KMS-11 (cell line): ENCODE data around the gene SULT4A1.

ENCODE experiments used
- H2AFZ ChIP-seq: fragments of 200-600 bp; sonication (generic); 2 replicates; pipeline ENCODE4 v1.6.1; 2016; ENCODE audit warnings: antibody characterized with exemption, mixed run types, low read depth
- H3K27ac ChIP-seq: fragments of 200-600 bp; sonication (generic); 2 replicates; pipeline ENCODE4 v1.6.1; 2016; ENCODE audit warnings: mild to moderate bottlenecking, mixed run types
- H3K27me3 ChIP-seq: fragments of 200-600 bp; sonication (generic); 2 replicates; pipeline ENCODE4 v1.6.1; 2017; ENCODE audit warnings: mild to moderate bottlenecking, low read depth, mixed run types, moderate library complexity; ENCODE audit not compliant: insufficient read depth
- H3K36me3 ChIP-seq: fragments of 200-600 bp; sonication (generic); 2 replicates; pipeline ENCODE4 v1.6.1; 2017; ENCODE audit warnings: mild to moderate bottlenecking, mixed run types; ENCODE audit not compliant: insufficient read depth
- H3K4me1 ChIP-seq: fragments of 200-600 bp; sonication (generic); 2 replicates; pipeline ENCODE4 v1.6.1; 2016; ENCODE audit warnings: mild to moderate bottlenecking, low read depth, mixed run types; ENCODE audit not compliant: poor library complexity, severe bottlenecking
- H3K4me2 ChIP-seq: fragments of 200-600 bp; sonication (generic); 2 replicates; pipeline ENCODE4 v1.7.0; 2016; ENCODE audit warnings: mild to moderate bottlenecking, mixed run types
- H3K4me3 ChIP-seq: fragments of 200-600 bp; sonication (generic); IDR thresholded peaks from 2 replicates; pipeline ENCODE4 v1.6.1; 2017; ENCODE audit warnings: low read depth, low read length, mixed read lengths; ENCODE audit not compliant: insufficient read depth
- H3K79me2 ChIP-seq: fragments of 200-600 bp; sonication (generic); 2 replicates; pipeline ENCODE4 v1.6.1; 2016; ENCODE audit warnings: low read depth, mixed run types; ENCODE audit not compliant: insufficient read depth
- H3K9ac ChIP-seq: fragments of 200-600 bp; sonication (generic); 2 replicates; pipeline ENCODE4 v1.6.1; 2016; ENCODE audit warnings: mild to moderate bottlenecking, mixed run types
- H4K20me1 ChIP-seq: fragments of 200-600 bp; sonication (generic); 2 replicates; pipeline ENCODE4 v1.6.1; 2016; ENCODE audit warnings: mild to moderate bottlenecking, mixed run types; ENCODE audit not compliant: insufficient read depth
- CTCF ChIP-seq: fragments of 200-600 bp; sonication (generic); conservative IDR thresholded peaks from 2 replicates; pipeline ENCODE4 v1.6.1; 2017; ENCODE audit warnings: low read depth, mild to moderate bottlenecking, antibody characterized with exemption, low read length, moderate library complexity, mixed read lengths

SULT4A1 gene

DNA sequence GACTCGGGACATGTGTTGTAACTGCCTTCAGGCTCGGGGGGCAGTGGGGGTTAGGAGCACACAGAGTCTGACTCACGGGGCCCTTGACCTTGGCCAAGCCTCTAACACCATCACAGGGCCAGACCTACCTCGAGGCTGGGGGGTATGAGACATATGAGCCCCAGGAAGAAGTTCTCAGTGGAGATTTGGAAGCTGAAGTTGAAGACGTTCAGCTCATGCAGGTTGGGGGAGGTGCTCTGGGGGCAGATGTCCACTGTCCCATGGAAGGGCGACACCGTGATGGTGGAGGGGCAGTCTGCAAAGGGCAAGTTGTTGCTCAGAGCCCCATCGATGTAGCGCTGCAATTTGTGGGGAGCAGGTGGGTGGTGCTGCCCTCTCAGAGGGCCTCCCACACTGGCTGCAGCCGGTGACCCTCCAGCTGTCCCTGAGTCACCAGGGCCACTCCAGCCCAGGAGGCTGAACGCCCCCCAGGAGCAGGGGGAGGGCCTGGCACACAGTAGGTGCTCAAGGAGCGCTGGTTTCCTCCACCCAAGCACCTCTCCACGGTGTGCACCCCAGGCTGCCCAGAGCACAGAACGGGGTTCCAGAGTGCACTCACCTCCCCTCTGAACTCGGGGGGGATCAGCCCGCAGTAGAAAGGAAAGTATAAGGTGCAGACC lies 27.0 kb upstream of the SULT4A1 start:
- Histone ChIP-seq H3K4me2 (no peak overlapping the region), H3K27ac (no peak overlapping the region), H3K4me1 (peaks cover 4% of the 10 kb centered on the region), H4K20me1 (no peaks in the 10 kb centered on the region), H2AFZ (no peak overlapping the region), H3K9ac (no peak overlapping the region), H3K27me3 (peaks cover 14% of the 10 kb centered on the region; the same call in 1 of the 2 replicates), H3K79me2 (no peaks in the 10 kb centered on the region), H3K4me3 (no peak overlapping the region), H3K36me3 (no peaks in the 10 kb centered on the region)
- no peak for TF ChIP-seq CTCF

GRCh38 chr22:43888740-43889139 lies 26.4 kb upstream of the SULT4A1 start:
- no peak overlapping the region for H3K4me2 ChIP-seq
- no peak overlapping the region for H3K4me3 ChIP-seq
- no peak overlapping the region for H3K9ac ChIP-seq
- TF ChIP-seq CTCF, result no peak
- H3K4me1 ChIP-seq, result peaks cover 5% of the 10 kb centered on the region
- H4K20me1 ChIP-seq, result no peaks in the 10 kb centered on the region
- H2AFZ ChIP-seq, result no peak overlapping the region
- no peak overlapping the region for H3K27ac ChIP-seq
- no peaks in the 10 kb centered on the region for H3K36me3 ChIP-seq
- H3K27me3 ChIP-seq, result peaks cover 11% of the 10 kb centered on the region; the same call in 1 of the 2 replicates
- no peaks in the 10 kb centered on the region for H3K79me2 ChIP-seq

GRCh38 chr22:43887391-43887790 lies 25.1 kb upstream of the SULT4A1 start:
- Histone ChIP-seq H3K4me1 (peaks cover 5% of the 10 kb centered on the region), H3K9ac (no peak overlapping the region), H2AFZ (no peak overlapping the region), H3K27me3 (peaks cover 7% of the 10 kb centered on the region; the same call in 1 of the 2 replicates), H4K20me1 (no peaks in the 10 kb centered on the region), H3K27ac (no peak overlapping the region), H3K4me3 (no peak overlapping the region), H3K4me2 (no peak overlapping the region), H3K79me2 (no peaks in the 10 kb centered on the region), H3K36me3 (no peaks in the 10 kb centered on the region)
- TF ChIP-seq CTCF, result no peak

GRCh38 chr22:43886231-43886630 lies 23.9 kb upstream of the SULT4A1 start:
- TF ChIP-seq CTCF, result no peak
- no peak overlapping the region for H3K4me2 ChIP-seq
- no peak overlapping the region for H2AFZ ChIP-seq
- no peaks in the 10 kb centered on the region for H3K79me2 ChIP-seq
- H3K36me3 ChIP-seq, result no peaks in the 10 kb centered on the region
- H3K27me3 ChIP-seq, result peaks cover 5% of the 10 kb centered on the region; the same call in 1 of the 2 replicates
- no peak overlapping the region for H3K4me3 ChIP-seq
- no peak overlapping the region for H3K27ac ChIP-seq
- H3K9ac ChIP-seq, result no peak overlapping the region
- H3K4me1 ChIP-seq, result peaks cover 5% of the 10 kb centered on the region
- no peaks in the 10 kb centered on the region for H4K20me1 ChIP-seq
